H7 (cell line): ENCODE measurements around the gene TUBA3D. TPM values are rescaled to one million over a fixed set of nuclear protein-coding genes. Genes with fewer than 3 reads are reported as not detected.
A peak's percentile ranks its signal among the peaks of the same experiment; 100 is the strongest.
"Not testable (repeated sequence)": the region's sequence is repeated elsewhere in the genome, so short reads cannot be mapped to it uniquely, and the experiment has no call there.

Experiments
- DNase-seq: peaks from one replicate; pipeline ENCODE4 v3.0.0; 2012
- H3K27me3 ChIP-seq: 2 replicates; pipeline ENCODE4 v1.6.0; 2011; ENCODE audit warnings: mild to moderate bottlenecking, low read length; ENCODE audit not compliant: control insufficient read depth, insufficient read depth
- H3K36me3 ChIP-seq: replicated peaks from 2 replicates; pipeline ENCODE4 v1.5.1; 2011; ENCODE audit warnings: low read length; ENCODE audit not compliant: control insufficient read depth, insufficient read depth
- H3K4me3 ChIP-seq: 2 replicates; pipeline ENCODE4 v1.5.1; 2011; ENCODE audit warnings: low read depth, mild to moderate bottlenecking, control low read depth, low read length, moderate library complexity; ENCODE audit not compliant: insufficient read depth
- total RNA-seq: library from RNA; depleted of rRNA; stranded (reverse); fragments of >200 nt; shearing (Covaris generic); gene quantifications from 2 replicates; pipeline ENCODE4 v1.2.3, GENCODE V29; 2014

Gene TUBA3D
- total RNA-seq, 1 experiment from 2014 or later = 0.62 TPM

- H3K4me3 ChIP-seq = no peak overlapping the region
- H3K36me3 ChIP-seq = peaks cover 11% of the 10 kb centered on the region
- H3K27me3 ChIP-seq = no peaks in the 10 kb centered on the region
- no peak for DNase-seq
These were observed 41.4 kb downstream of the TUBA3D start for GRCh38 chr2:131517106-131517831.

- not testable (repeated sequence) for H3K27me3 ChIP-seq, H3K4me3 ChIP-seq, H3K36me3 ChIP-seq, DNase-seq
These were observed 41.9 kb downstream of the TUBA3D start for GRCh38 chr2:131517856-131518255.

GRCh38 chr2:131518531-131518930 lies 42.6 kb downstream of the TUBA3D start:
- not testable (repeated sequence) for H3K36me3 ChIP-seq, H3K4me3 ChIP-seq, DNase-seq, H3K27me3 ChIP-seq

GRCh38 chr2:131519466-131519865 lies 43.5 kb downstream of the TUBA3D start:
- Histone ChIP-seq H3K4me3 (no peak overlapping the region), H3K27me3 (no peaks in the 10 kb centered on the region), H3K36me3 (peaks cover 6% of the 10 kb centered on the region)
- no peak for DNase-seq

GRCh38 chr2:131519871-131520470 lies 44.1 kb downstream of the TUBA3D start:
- H3K27me3 ChIP-seq, H3K36me3 ChIP-seq, DNase-seq, H3K4me3 ChIP-seq: not testable (repeated sequence)

GRCh38 chr2:131520526-131520925 lies 44.6 kb downstream of the TUBA3D start:
- DNase-seq = no peak
- no peaks in the 10 kb centered on the region for H3K27me3 ChIP-seq
- peaks cover 6% of the 10 kb centered on the region for H3K36me3 ChIP-seq
- H3K4me3 ChIP-seq = no peak overlapping the region

GRCh38 chr2:131521524-131521923 lies 45.6 kb downstream of the TUBA3D start:
- H3K36me3 ChIP-seq, H3K27me3 ChIP-seq, H3K4me3 ChIP-seq, DNase-seq: not testable (repeated sequence)

- DNase-seq = peak; percentile 50
- Histone ChIP-seq H3K36me3 (peaks cover 6% of the 10 kb centered on the region), H3K27me3 (no peaks in the 10 kb centered on the region), H3K4me3 (no peak overlapping the region)
These were observed 46.3 kb downstream of the TUBA3D start for GRCh38 chr2:131521961-131522781.

- DNase-seq = not testable (repeated sequence)
These were observed 49.3 kb downstream of the TUBA3D start for GRCh38 chr2:131525256-131525655.

GRCh38 chr2:131527131-131528001 lies 51.4 kb downstream of the TUBA3D start, which contains the start of gene CCDC74A:
Gene CCDC74A (plus strand): TSS chr2:131527888. CDS start chr2:131527971, 83 bp downstream.
- not testable (repeated sequence) for H3K27me3 ChIP-seq, DNase-seq, H3K36me3 ChIP-seq
- H3K4me3 ChIP-seq = peak within 1 kb of the TSS; percentile 35

More at GRCh38 chr2:131525256-131525655, 49.3 kb downstream of the TUBA3D start:
- H3K4me3 ChIP-seq, H3K36me3 ChIP-seq, H3K27me3 ChIP-seq: not testable (repeated sequence)

- not testable (repeated sequence) for H3K27me3 ChIP-seq, H3K36me3 ChIP-seq, H3K4me3 ChIP-seq
- peak; percentile 43 for DNase-seq
These were observed 53.3 kb downstream of the TUBA3D start for GRCh38 chr2:131528981-131529863.

- not testable (repeated sequence) for H3K36me3 ChIP-seq, DNase-seq, H3K27me3 ChIP-seq, H3K4me3 ChIP-seq
These were observed 54.0 kb downstream of the TUBA3D start for GRCh38 chr2:131529864-131530445.
